Muscle of arm (tissue), 14 donors: Measurements from ENCODE around the gene HPDL. TPM values are rescaled to one million over a fixed set of nuclear protein-coding genes. Genes with fewer than 3 reads are reported as not detected.
"Not testable (repeated sequence)": the region's sequence is repeated elsewhere in the genome, so short reads cannot be mapped to it uniquely, and the experiment has no call there.

Experiments
- DNase-seq: peaks from one replicate; pipeline ENCODE4 v3.0.0-alpha.2; 2013
- long read RNA-seq, 11 donors: transcript quantifications; one replicate each; lab custom pipeline, GENCODE V29; 2026
- polyA plus RNA-seq, 12 donors: library from polyadenylated mRNA; unstranded; fragments of 120-200 nt; gene quantifications; one replicate each; pipeline ENCODE4 v1.2.1, GENCODE V29; 2013; ENCODE audit not compliant: insufficient read length in 12 of 12

HPDL gene
- 1 to 10 TPM in 10 of 12 donors, not detected in 2; 1.0 to 2.2 (median 1.6) TPM for polyA plus RNA-seq
- long read RNA-seq, donor 1, transcript HPDL-201 (1 exons, 1,629 nt): major isoform, 6 of 6 reads
- long read RNA-seq, donor 1, partial matches to known transcripts: 0 of 6 reads
- long read RNA-seq, donor 1, other reads (novel, unspliced or antisense): 0 of 6 reads
- long read RNA-seq, donor 2, partial matches to known transcripts: 0 of 4 reads
- long read RNA-seq, donor 2, other reads (novel, unspliced or antisense): 0 of 4 reads
- long read RNA-seq, donor 3, partial matches to known transcripts: 0 of 3 reads
- long read RNA-seq, donor 3, other reads (novel, unspliced or antisense): 0 of 3 reads
- long read RNA-seq, donor 4, partial matches to known transcripts: 0 of 3 reads
- long read RNA-seq, donor 4, other reads (novel, unspliced or antisense): 0 of 3 reads
- long read RNA-seq, donor 5, partial matches to known transcripts: 0 of 2 reads
- long read RNA-seq, donor 5, other reads (novel, unspliced or antisense): 0 of 2 reads
- long read RNA-seq, donor 6, partial matches to known transcripts: 0 of 2 reads
- long read RNA-seq, donor 6, other reads (novel, unspliced or antisense): 0 of 2 reads
- long read RNA-seq, donor 7: 0 reads
- long read RNA-seq, donor 8, partial matches to known transcripts: 0 of 2 reads
- long read RNA-seq, donor 8, other reads (novel, unspliced or antisense): 0 of 2 reads
- long read RNA-seq, donor 9: 0 reads
- long read RNA-seq, donor 10, partial matches to known transcripts: 0 of 3 reads
- long read RNA-seq, donor 10, other reads (novel, unspliced or antisense): 0 of 3 reads
- long read RNA-seq, donor 11, partial matches to known transcripts: 0 of 1 reads
- long read RNA-seq, donor 11, other reads (novel, unspliced or antisense): 0 of 1 reads

- DNase-seq: peak; percentile 78
Observed at GRCh38 chr1:45326627-45327623, at the start of gene HPDL. TSS of gene HPDL (plus strand) at chr1:45326895. CDS start at chr1:45327149, 254 bp downstream.

- no peak for DNase-seq
Observed at GRCh38 chr1:45282351-45282750, 44.3 kb upstream of the HPDL start.

DNA sequence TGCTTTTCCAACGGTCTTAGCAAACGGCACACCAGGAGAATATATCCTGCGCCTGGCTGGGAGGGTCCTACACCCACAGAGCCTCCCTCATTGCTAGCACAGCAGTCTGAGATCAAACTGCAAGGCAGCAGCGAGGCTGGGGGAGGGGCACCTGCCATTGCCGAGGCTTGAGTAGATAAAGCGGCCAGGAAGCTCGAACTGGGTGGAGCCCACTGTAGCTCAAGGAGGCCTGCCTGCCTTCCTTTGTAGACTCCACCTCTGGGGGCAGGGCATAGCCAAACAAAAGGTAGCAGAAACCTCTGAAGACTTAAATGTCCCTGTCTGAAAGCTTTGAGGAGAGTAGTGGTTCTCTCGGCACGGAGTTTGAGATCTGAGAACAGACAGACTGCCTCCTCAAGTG is 41.8 kb upstream of the HPDL start:
- not testable (repeated sequence) for DNase-seq

DNA sequence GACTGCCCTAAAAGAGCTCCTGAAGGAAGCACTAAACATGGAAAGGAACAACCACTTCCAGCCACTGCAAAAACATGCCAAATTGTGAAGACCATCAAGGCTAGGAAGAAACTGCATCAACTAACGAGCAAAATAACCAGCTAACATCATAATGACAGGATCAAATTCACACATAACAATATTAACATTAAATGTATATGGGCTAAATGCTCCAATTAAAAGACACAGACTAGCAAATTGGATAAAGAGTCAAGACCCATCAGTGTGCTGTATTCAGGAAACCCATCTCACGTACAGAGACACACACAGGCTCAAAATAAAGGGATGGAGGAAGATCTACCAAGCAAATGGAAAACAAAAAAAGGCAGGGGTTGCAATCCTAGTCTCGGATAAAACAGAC is 40.2 kb upstream of the HPDL start:
- not testable (repeated sequence) for DNase-seq

DNA sequence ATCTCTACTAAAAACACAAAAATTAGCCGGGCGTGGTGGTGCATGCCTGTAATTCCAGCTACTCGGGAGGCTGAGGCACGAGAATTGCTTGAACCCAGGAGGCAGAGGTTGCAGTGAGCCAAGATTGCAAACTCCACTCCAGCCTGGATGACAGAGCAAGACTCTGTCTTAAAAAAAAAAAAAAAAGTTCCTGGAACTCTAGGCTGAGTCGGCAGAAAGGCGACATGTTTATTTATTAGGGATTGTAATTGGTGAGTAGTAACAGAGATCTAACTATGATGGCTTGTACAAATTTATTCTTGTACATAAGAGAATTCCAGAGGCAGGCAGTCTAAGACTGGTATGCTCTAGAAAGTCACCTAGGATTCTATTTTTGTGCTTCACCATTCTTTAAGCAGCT is 35.7 kb upstream of the HPDL start:
- not testable (repeated sequence) for DNase-seq

GRCh38 chr1:45291716-45292115 is 35.0 kb upstream of the HPDL start:
- DNase-seq: no peak

DNA sequence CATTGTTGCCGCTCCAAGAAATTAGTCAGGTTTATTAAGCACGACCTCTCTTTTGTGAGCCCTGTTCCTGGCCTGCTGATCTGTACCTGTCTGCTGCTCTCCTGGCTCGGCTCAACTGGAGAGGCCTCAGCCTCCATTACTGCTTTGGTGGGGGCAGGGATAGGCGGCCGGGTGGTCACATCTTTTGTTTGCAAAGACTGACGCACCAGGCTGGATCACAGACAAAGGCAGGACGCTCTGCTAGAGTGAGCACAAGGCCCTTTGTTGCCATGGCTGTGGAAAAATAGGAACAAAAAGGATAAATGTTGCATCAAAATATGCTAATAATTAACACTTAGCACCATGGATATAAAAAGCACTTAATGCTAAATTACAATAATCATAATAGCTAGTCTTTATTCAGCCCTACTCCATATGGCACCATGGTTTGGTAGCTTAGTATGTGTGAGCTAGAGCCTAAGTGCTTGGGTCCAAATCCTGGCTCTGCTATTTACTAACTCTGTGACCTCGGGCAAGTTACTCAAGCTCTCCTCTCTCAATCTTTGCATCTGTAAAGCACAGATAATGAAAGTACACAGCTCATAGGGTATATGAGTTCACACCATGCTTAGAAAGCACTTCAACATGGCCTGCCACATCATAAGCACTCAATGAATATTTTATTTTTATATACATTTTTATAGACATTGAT is 28.9 kb upstream of the HPDL start:
- DNase-seq: no peak

GRCh38 chr1:45299296-45299695 is 27.4 kb upstream of the HPDL start:
- no peak for DNase-seq

- DNase-seq: peak; percentile 72
Observed at GRCh38 chr1:45299981-45300668, 26.6 kb upstream of the HPDL start.

GRCh38 chr1:45300669-45300997 is 26.1 kb upstream of the HPDL start:
- no peak for DNase-seq

DNA sequence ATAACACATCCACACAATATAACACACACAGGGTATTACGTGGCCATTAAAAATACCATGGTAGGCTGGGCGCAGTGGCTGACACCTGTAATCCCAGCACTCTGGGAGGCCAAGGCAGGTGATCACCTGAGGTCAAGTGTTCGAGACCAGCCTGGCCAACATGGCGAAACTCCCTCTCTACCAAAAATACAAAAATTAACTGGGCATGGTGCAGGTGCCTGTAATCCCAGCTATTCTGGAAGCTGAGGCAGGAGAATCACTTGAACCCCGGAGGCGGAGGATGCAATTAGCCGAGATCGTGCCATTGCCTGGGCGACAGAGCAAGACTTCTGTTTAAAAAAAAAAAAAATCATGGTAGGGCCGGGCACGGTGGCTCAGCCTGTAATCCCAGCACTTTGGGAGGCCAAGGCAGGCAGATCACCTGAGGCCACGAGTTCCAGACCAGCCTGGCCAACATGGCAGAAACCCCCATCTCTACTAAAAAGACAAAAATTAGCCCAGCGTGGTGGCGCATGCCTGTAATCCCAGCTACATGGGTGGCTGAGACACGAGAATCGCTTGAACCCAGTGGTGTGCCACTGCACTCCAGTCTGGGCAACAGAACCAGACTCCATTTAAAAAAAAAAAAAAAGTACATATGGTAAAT is 24.1 kb upstream of the HPDL start:
- no peak for DNase-seq

- peak; percentile 97 for DNase-seq
Observed at GRCh38 chr1:45303520-45304310, 23.0 kb upstream of the HPDL start.

GRCh38 chr1:45304311-45305081 is 22.2 kb upstream of the HPDL start:
- DNase-seq: no peak

- no peak for DNase-seq
Observed at GRCh38 chr1:45305231-45305630, 21.5 kb upstream of the HPDL start.

DNA sequence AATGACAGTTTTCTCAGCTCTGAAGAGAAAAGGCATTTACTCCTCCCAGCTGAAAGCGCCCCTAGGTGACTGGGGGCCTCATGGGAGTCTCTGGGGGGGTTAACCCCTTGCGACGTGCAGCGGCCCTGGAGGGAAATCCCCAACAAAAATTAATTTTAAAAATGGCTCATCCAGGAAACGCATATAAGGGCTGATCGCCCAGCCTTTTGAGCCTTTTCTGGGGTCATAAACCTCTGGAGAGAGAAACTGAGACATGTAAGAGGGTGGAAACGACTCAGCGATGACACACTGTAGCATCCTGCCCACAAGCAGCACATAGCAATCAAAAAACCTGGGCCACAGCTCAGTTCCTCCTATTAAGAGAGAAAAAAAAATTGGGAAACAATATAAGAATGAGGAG is 20.4 kb upstream of the HPDL start:
- no peak for DNase-seq

GRCh38 chr1:45306905-45307304 is 19.8 kb upstream of the HPDL start:
- no peak for DNase-seq

- no peak for DNase-seq
Observed at GRCh38 chr1:45314266-45314665, 12.4 kb upstream of the HPDL start.

GRCh38 chr1:45317166-45317565 is 9.5 kb upstream of the HPDL start:
- DNase-seq: no peak
